Activated T-cell treated with anti-CD3 and anti-CD28 coated beads for 1 hour (primary cell): ENCODE measurements around the gene LRP1B.

Experiments used
- DNase-seq: peaks from one replicate; pipeline ENCODE4 v3.0.0-alpha.2; 2020; ENCODE audit warnings: low read depth

LRP1B gene

GRCh38 chr2:140808820-140809219, 1322.0 kb downstream of the LRP1B start:
- no peak for DNase-seq

GRCh38 chr2:140808211-140808610, 1322.6 kb downstream of the LRP1B start:
- no peak for DNase-seq

- no peak for DNase-seq
Observed at GRCh38 chr2:140804700-140805260, 1326.0 kb downstream of the LRP1B start.

DNA sequence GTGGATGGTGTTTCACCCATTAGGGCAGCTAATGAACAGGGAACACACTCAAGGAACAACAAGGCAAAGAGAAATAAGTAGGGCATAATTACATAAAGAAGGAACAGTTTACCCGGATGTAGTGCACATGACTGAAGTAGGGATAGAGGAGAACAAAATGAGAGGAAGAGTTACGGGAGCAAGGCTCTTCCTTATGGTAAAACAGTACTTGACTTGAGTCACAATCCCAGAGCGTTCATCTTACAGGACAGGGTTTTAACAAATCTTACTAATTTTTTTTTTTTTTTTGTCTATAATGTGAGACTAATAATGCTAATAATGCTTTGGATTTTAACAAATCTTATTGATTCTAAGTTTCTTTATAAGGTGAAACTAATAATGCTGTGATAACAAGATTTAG, 1329.5 kb downstream of the LRP1B start:
- DNase-seq = no peak

DNA sequence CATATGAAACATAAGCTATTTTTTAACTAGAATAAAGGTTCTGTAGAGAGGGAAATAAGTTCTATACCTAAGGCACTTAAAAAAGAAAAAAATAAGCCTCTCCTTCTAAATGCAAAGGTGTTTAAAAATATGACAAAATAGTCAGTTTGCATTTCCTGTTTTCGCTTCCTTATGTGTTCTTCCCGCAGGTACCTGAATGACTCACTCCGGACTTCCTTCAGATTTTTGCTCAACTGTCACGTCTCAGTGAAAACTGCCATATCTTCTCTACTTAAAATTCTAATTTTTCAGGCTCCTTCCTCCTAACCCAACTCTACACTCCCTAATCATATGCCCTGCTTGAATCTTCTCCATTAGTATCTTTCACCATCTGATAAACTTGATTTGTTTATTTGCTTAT, 1333.1 kb downstream of the LRP1B start:
- no peak for DNase-seq

GRCh38 chr2:140791802-140792201, 1339.0 kb downstream of the LRP1B start:
- DNase-seq = no peak

GRCh38 chr2:140786585-140786984, 1344.2 kb downstream of the LRP1B start:
- DNase-seq = no peak

DNA sequence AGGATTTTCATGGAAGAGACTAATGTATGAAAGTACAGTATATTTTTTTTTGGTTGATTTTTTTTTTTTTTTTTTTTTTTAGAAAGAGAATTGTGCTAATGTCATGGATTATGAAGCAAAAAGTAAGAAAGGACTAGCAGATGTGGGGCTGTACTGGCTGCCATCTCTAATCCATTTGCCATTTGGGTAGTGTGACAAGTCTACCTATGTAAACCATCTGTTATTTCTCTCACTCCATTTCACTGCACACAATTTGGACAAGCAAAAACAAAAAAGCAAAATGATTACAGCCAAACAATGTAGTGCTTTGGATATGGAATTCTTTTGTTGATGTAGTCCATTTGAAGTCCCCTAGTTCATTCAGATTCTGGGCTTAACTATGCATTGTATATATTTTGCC, 1355.4 kb downstream of the LRP1B start:
- no peak for DNase-seq

GRCh38 chr2:140770645-140771044, 1360.2 kb downstream of the LRP1B start:
- no peak for DNase-seq

- no peak for DNase-seq
Observed at GRCh38 chr2:140761807-140762206, 1369.0 kb downstream of the LRP1B start.

DNA sequence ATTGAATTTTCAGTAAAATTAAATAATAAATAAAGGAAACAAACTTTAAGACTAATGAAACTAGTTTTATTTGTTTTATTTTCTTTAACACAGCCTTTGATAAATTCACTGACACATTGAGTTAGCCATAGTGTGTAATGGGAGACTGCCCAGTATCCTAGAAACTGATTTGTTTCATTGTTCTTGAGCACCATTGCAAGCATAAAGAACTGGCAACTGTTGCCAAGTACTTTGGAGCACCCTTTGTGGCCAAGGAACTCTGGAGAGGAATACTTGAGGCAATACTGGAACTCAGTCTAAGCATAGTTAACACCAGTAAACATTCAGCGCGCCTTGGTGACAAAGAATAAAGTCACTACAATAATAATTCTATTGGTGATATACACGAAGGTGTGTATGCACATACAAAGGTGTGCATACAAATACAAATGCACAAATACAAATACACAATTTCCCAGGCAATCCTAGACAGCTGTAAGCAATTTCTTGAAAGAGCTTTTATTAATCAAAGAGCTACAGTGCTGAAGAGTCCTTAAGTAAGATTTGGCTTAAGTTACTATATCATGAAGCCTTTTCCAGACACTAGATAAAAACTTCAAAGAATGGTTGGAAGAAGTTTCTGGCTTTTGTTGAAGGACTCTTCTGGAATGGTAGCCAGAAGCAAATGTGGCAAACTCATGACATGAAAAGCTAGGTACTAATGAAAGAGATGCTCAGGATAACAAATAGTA, 1371.2 kb downstream of the LRP1B start:
- no peak for DNase-seq

DNA sequence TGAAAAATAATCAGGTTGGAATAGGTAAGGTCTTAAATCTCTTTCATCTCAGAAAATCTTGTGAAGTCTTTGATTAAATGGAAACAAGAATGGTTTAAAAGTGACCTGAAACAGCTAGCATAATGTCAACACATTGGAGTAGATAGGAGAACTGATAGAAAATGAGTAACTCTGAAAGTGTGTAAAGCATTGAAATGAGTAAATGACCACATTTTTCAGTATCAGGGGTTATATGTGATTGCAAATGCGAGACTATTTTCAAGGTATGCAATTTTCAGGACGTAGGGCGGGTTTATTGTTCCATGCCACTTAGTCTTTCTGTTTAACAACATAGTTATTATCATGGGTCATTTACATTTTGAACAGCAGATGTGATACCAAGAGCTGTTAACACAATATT, 1383.2 kb downstream of the LRP1B start:
- no peak for DNase-seq

- no peak for DNase-seq
Observed at GRCh38 chr2:140747090-140747489, 1383.7 kb downstream of the LRP1B start.

- DNase-seq = no peak
Observed at GRCh38 chr2:140744379-140744778, 1386.4 kb downstream of the LRP1B start.

DNA sequence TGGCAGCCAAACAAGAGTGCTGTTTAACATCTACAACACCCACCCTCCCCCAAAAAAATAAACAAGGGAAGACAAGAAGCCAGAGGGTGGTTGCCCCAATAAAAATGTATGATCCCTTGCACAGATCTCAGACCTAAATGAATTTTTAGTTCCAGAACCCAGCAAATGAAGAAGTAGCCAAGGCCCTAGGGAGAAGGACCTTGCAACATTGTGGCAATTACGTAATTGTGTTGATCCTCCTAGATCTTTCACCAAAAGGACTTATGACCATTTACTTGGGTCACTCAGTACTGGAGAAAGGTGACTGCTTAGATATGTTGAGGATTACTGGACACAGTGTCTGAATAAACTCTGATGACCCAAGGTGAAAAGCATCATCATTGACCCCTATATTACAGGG, 1393.8 kb downstream of the LRP1B start:
- no peak for DNase-seq

DNA sequence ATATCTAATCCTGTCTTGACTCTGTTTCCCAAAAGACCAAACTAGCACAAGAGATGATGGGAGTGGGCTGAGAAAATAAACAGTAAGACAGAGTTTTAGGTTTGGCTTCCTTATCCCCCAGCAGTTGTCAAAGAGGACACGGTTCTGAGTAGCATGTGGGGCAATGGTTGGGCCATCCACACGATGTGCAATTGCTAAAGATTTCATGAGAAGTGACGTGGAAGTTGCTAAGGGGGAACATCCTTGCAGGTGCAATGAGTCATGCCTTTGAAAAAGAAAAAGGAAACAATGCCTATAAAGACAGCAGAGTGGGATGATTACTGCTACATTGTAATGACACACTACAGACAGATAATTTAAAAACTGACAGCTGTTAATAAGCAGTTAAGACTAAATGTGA, 1395.8 kb downstream of the LRP1B start:
- no peak for DNase-seq

DNA sequence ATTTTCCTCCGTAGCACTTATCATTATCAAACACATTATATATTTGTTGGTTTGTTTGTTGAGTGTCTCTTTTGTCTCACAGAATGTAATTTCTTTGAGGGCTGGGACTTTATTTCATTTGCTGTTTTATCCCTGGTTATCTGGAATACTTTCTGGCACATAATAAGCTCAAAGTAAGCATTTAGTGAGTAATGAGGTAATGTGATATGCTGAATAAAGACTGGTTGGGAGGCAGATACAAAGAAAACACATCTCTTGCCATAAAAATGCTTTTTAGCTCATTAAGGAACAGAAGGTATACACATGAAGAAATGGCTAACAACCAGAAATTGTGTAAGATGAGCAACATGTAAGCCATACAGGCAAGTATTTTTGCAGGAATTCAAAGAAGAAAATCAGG, 1411.8 kb downstream of the LRP1B start:
- DNase-seq = no peak

DNA sequence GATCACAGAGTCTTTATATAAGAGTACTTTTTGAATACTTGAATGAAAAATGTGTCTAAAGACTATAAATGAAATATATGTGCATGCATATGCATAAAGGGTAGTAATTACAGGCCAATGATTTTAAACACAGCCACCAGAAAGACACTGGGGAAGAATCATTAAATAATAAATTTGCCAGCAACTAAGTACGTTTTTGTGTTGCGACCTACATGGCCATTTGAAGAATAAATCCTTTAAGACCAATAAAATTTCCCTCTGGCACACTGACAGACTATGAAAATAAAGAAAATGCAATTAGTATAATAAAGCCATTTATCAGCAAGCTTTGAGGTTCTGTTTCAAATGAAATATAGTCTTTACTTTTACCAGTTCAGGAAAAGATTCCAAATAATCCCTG, 1413.3 kb downstream of the LRP1B start:
- DNase-seq = no peak

DNA sequence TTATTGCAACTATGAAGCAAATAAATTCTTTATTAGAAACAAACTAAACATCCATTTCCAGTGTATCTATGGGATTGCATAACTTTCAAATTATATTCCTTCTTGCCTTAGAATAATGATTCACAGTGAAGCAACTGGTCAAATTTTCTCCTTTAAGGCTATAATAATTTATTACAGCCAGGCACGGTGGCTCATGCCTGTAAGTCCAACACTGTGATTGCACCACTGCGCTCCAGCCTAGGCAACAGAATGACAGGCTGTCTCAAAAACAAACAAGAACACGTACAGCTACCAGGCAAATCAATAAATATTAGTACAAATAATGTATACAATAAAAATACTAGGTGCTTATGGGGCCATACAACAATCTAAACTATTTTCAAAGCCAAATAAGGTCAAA, 1416.2 kb downstream of the LRP1B start:
- DNase-seq = no peak

DNA sequence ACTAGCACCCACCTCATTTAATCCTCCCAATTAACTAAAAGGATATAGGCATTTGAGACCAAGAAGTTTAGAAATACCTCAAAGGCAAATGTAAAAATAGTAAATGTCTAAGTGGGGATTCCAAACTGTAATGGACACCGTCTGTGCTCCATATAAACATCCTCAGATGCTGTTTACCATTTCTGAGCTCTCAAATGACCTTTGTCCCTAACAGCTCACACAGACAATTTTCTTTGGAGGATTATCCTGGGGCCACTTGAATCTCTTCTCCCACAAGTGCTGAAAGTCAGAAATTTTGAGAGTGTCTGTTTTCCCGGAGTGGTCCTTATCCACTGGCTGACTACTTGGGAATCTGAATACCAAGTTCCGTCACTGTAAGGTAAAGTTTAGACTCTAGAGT, 1418.9 kb downstream of the LRP1B start:
- DNase-seq = no peak

- no peak for DNase-seq
Observed at GRCh38 chr2:140701726-140702125, 1429.1 kb downstream of the LRP1B start.

DNA sequence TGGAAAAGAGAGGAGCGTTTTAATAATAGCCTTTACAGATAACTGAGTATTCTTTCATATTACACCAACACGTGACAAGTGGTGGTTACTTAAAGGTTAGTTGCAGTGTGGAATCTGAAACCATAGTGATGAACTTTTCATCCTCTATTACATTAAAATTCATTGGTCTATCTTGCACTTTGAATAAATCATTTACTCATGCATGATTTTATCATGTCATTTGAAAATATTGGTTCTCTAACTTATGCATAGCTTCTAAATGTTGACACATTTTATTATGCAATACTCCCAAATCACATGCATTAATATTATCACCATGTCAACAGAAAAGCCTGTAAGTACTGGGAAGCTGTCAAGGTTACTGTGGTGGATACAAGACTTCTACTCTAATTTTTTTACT, 1432.2 kb downstream of the LRP1B start:
- DNase-seq = no peak

- no peak for DNase-seq
Observed at GRCh38 chr2:140696449-140696848, 1434.4 kb downstream of the LRP1B start.

- no peak for DNase-seq
Observed at GRCh38 chr2:140695155-140695554, 1435.7 kb downstream of the LRP1B start.
